Ascending aorta (tissue), 2 donors: Measurements from ENCODE around the gene TRIM23. TPM values are rescaled to one million over a fixed set of nuclear protein-coding genes. Genes with fewer than 3 reads are reported as not detected.

Experiments used
- DNase-seq, 2 donors: peaks; one replicate each; pipeline ENCODE4 v3.0.0-alpha.2; 2019; ENCODE audit warnings: low spot score in 2 of 2
- H3K27ac ChIP-seq, 2 donors: fragments of 200-600 bp; sonication (generic); one replicate each; pipeline ENCODE4 v1.5.1; 2016 to 2017; ENCODE audit warnings: mild to moderate bottlenecking in 1 of 2
- H3K27me3 ChIP-seq: fragments of 200-600 bp; sonication (generic); one replicate; pipeline ENCODE4 v1.5.1; 2017
- H3K36me3 ChIP-seq, 2 donors: fragments of 200-600 bp; sonication (generic); one replicate each; pipeline ENCODE4 v1.5.1; 2016
- H3K4me1 ChIP-seq, 2 donors: fragments of 200-600 bp; sonication (generic); one replicate each; pipeline ENCODE4 v1.5.1; 2016 to 2017; ENCODE audit warnings: mild to moderate bottlenecking in 1 of 2
- H3K4me3 ChIP-seq, 2 donors: fragments of 200-600 bp; sonication (generic); one replicate each; pipeline ENCODE4 v1.5.1; 2016 to 2017; ENCODE audit warnings: mild to moderate bottlenecking in 1 of 2
- H3K9me3 ChIP-seq, 2 donors: fragments of 200-600 bp; sonication (generic); one replicate each; pipeline ENCODE4 v1.5.1; 2016
- CTCF ChIP-seq, 3 experiments: fragments of 200-600 bp in 2 of 3; fragments of 450-650 bp in 1 of 3; sonication (generic) in 2 of 3; IDR thresholded peaks; one replicate each; pipeline ENCODE4 v1.5.1; 2016 to 2019; ENCODE audit warnings: antibody characterized with exemption in 3 of 3, mild to moderate bottlenecking in 1 of 3, moderate library complexity in 1 of 3
- intact Hi-C: fragments of 100-400 bp; cut with DNase I; formaldehyde crosslinking; loops from one replicate; pipeline ENCODE4 v1.15.1; 2023
- total RNA-seq: library from RNA; depleted of rRNA; stranded (reverse); fragments of >200 nt; gene quantifications from one replicate; pipeline ENCODE4 v1.1.0, GENCODE V29; 2016

The TRIM23 gene
- total RNA-seq, 1 donor from 2014 or later, result 2.4 TPM

GRCh38 chr5:65555287-65555686 is 68.8 kb downstream of the TRIM23 start:
- H3K36me3 ChIP-seq, result no peaks in the 10 kb centered on the region
- H3K4me3 ChIP-seq, result no peak overlapping the region
- no peaks in the 10 kb centered on the region for H3K27me3 ChIP-seq
- no peaks in the 10 kb centered on the region for H3K9me3 ChIP-seq
- no peaks in the 10 kb centered on the region for H3K4me1 ChIP-seq
- intact Hi-C loops, result no loop called here
- no peak for TF ChIP-seq CTCF (IDR thresholded peaks at IDR 0.05)
- no peak for DNase-seq
- H3K27ac ChIP-seq, result no peak overlapping the region

- Histone ChIP-seq H3K27me3 (no peaks in the 10 kb centered on the region), H3K4me1 (no peaks in the 10 kb centered on the region), H3K9me3 (no peaks in the 10 kb centered on the region), H3K36me3 (no peaks in the 10 kb centered on the region), H3K27ac (no peak overlapping the region), H3K4me3 (no peak overlapping the region)
- no peak for DNase-seq
- no peak for TF ChIP-seq CTCF (IDR thresholded peaks at IDR 0.05)
- intact Hi-C loops, result no loop called here
Observed at GRCh38 chr5:65553941-65554340, 70.2 kb downstream of the TRIM23 start.

- Histone ChIP-seq H3K4me3 (no peak overlapping the region), H3K36me3 (no peaks in the 10 kb centered on the region), H3K27me3 (no peaks in the 10 kb centered on the region), H3K27ac (no peak overlapping the region), H3K9me3 (no peaks in the 10 kb centered on the region), H3K4me1 (no peaks in the 10 kb centered on the region)
- no peak for DNase-seq
- no peak for TF ChIP-seq CTCF (IDR thresholded peaks at IDR 0.05)
- intact Hi-C loops, result no loop called here
Observed at GRCh38 chr5:65548281-65548680, 75.9 kb downstream of the TRIM23 start.

GRCh38 chr5:65546141-65546540 is 78.0 kb downstream of the TRIM23 start:
- intact Hi-C loops, result no loop called here
- H3K36me3 ChIP-seq, result no peaks in the 10 kb centered on the region
- no peaks in the 10 kb centered on the region for H3K9me3 ChIP-seq
- no peak overlapping the region for H3K27ac ChIP-seq
- H3K4me1 ChIP-seq, result no peaks in the 10 kb centered on the region
- no peak overlapping the region for H3K4me3 ChIP-seq
- DNase-seq, result no peak
- no peaks in the 10 kb centered on the region for H3K27me3 ChIP-seq
- TF ChIP-seq CTCF (IDR thresholded peaks at IDR 0.05), result no peak

- H3K4me3 ChIP-seq, result no peak overlapping the region
- no peaks in the 10 kb centered on the region for H3K36me3 ChIP-seq
- no peaks in the 10 kb centered on the region for H3K4me1 ChIP-seq
- no peak for TF ChIP-seq CTCF (IDR thresholded peaks at IDR 0.05)
- no peak for DNase-seq
- no peaks in the 10 kb centered on the region for H3K27me3 ChIP-seq
- no peak overlapping the region for H3K27ac ChIP-seq
- intact Hi-C loops, result no loop called here
- no peaks in the 10 kb centered on the region for H3K9me3 ChIP-seq
Observed at GRCh38 chr5:65544473-65544872, 79.7 kb downstream of the TRIM23 start.

GRCh38 chr5:65539827-65540226 is 84.3 kb downstream of the TRIM23 start:
- intact Hi-C loops, result no loop called here
- no peak overlapping the region for H3K27ac ChIP-seq
- no peaks in the 10 kb centered on the region for H3K9me3 ChIP-seq
- H3K36me3 ChIP-seq, result no peaks in the 10 kb centered on the region
- H3K27me3 ChIP-seq, result no peaks in the 10 kb centered on the region
- H3K4me1 ChIP-seq, result no peaks in the 10 kb centered on the region
- TF ChIP-seq CTCF (IDR thresholded peaks at IDR 0.05), result no peak
- DNase-seq, result no peak
- H3K4me3 ChIP-seq, result no peak overlapping the region
